ENCODE data around the gene TMEM52. TPM values are rescaled to one million over a fixed set of nuclear protein-coding genes. Genes with fewer than 3 reads are reported as not detected.

Gene TMEM52
- total RNA-seq, 1 experiment from 2014 or later, result 1.2 TPM

DNA sequence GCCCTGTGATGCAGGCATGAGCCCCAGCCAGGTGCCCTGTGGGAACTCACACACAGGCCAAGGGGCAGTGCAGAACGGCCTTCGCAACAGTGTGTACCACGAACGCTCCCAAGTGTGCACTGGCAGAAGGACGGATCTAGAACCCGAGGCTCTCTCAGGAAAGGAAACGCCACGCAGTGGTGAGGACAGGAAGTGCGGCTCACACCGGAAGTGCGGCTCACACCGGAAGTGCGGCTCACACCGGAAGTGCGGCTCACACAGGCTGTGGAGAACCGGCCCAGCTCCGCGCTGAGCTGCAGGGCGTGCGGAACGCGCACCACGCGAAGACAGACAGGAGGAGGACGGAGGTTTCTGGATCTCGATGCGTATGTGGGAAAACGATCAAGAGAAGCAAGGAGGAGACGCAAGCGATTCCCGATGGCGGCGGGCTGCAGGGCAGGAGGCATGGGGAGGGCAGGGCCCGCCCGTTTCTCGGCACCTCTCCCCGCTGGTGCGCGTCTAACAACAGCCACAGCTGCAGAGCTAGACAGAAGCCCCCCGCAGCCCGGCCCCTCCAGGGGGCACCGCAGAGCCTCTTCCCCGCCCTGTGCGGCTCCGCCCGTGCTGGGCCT is 35.9 kb upstream of the TMEM52 start:
- TF ChIP-seq, protein P1, sequence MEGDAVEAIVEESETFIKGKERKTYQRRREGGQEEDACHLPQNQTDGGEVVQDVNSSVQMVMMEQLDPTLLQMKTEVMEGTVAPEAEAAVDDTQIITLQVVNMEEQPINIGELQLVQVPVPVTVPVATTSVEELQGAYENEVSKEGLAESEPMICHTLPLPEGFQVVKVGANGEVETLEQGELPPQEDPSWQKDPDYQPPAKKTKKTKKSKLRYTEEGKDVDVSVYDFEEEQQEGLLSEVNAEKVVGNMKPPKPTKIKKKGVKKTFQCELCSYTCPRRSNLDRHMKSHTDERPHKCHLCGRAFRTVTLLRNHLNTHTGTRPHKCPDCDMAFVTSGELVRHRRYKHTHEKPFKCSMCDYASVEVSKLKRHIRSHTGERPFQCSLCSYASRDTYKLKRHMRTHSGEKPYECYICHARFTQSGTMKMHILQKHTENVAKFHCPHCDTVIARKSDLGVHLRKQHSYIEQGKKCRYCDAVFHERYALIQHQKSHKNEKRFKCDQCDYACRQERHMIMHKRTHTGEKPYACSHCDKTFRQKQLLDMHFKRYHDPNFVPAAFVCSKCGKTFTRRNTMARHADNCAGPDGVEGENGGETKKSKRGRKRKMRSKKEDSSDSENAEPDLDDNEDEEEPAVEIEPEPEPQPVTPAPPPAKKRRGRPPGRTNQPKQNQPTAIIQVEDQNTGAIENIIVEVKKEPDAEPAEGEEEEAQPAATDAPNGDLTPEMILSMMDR (IDR thresholded peaks at IDR 0.05; ENCODE audit: unreplicated experiment), result no peak
- Mint-ChIP-seq H3K27me3 (ENCODE audit: insufficient read depth, unreplicated experiment) (peaks cover 12% of the 10 kb centered on the region), H3K9me3 (ENCODE audit: unreplicated experiment) (no peaks in the 10 kb centered on the region), H3K4me3 (ENCODE audit: unreplicated experiment) (no peak overlapping the region), H3K27ac (ENCODE audit: low read depth, unreplicated experiment) (no peak overlapping the region), H3K36me3 (ENCODE audit: insufficient read depth, unreplicated experiment) (no peaks in the 10 kb centered on the region), H3K4me1 (ENCODE audit: insufficient read depth, unreplicated experiment) (no peaks in the 10 kb centered on the region)
- intact Hi-C loops (cut with micrococcal nuclease), result no loop called here
- no TSS peak for BruUV-seq (replicated peaks)
- ChIA-PET POLR2A (no interaction called here), CTCF (interaction anchor here (0.6 to 9.7 kb wide), 4 partner anchors 8 to 286 kb away, joined by 3 to 129 read pairs (median 4); no protein-coding TSS in a partner anchor)
- DNase-seq (ENCODE audit: unreplicated experiment), result peak; percentile 14

DNA sequence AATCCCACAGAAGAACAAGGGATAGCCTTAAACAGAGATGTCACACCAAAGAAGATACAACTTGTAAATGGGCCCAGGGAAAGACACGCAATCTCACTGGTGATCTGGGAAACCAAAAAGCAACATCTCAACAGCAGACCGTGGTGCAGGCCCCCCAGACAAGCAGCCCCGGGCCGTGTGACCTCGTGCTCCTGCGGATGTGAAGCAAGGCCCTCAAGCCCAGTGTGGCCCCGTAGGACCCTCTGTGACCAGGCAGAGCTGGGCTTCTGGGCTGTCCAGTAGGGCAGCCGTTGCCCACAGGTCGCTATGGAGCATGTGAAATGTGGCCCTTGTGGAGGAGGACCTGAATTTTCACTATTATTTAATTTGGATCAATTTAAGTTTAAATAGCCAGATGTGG is 34.9 kb upstream of the TMEM52 start:
- peaks cover 17% of the 10 kb centered on the region for H3K27me3 Mint-ChIP-seq (ENCODE audit: insufficient read depth, unreplicated experiment)
- ChIA-PET POLR2A (no interaction called here), CTCF (interaction anchor here (0.6 to 1.4 kb wide), 4 partner anchors 10 to 285 kb away, joined by 3 to 7 read pairs (median 4); no protein-coding TSS in a partner anchor)
- no peaks in the 10 kb centered on the region for H3K9me3 Mint-ChIP-seq (ENCODE audit: unreplicated experiment)
- no peak for DNase-seq (ENCODE audit: unreplicated experiment)
- no peaks in the 10 kb centered on the region for H3K36me3 Mint-ChIP-seq (ENCODE audit: insufficient read depth, unreplicated experiment)
- no peak overlapping the region for H3K27ac Mint-ChIP-seq (ENCODE audit: low read depth, unreplicated experiment)
- H3K4me1 Mint-ChIP-seq (ENCODE audit: insufficient read depth, unreplicated experiment), result no peaks in the 10 kb centered on the region
- TF ChIP-seq, protein P1 (IDR thresholded peaks at IDR 0.05; ENCODE audit: unreplicated experiment), result no peak
- no TSS peak for BruUV-seq (replicated peaks)
- no peak overlapping the region for H3K4me3 Mint-ChIP-seq (ENCODE audit: unreplicated experiment)
- intact Hi-C loops (cut with micrococcal nuclease), result no loop called here

DNA sequence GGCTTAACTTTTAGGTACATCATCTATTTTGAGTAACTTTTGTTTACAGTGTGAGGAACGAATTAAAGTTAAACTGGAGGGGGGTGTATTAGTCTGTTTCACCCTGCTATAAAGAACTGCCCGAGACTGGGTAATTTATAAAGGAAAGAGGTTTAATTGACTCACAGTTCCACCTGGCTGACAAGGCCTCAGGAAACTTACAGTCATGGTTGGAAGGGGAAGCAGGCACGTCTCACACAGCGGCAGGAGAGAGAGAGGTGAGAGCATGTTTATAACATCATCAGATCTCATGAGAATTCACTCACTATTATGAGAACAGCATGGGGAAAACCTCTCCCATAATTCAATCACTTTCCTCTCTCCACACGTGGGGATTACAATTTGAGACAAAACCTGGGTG is 31.9 kb upstream of the TMEM52 start:
- ChIA-PET CTCF (no interaction called here), POLR2A (no interaction called here)
- peaks cover 24% of the 10 kb centered on the region for H3K27me3 Mint-ChIP-seq (ENCODE audit: insufficient read depth, unreplicated experiment)
- no peaks in the 10 kb centered on the region for H3K4me1 Mint-ChIP-seq (ENCODE audit: insufficient read depth, unreplicated experiment)
- TF ChIP-seq, protein P1 (IDR thresholded peaks at IDR 0.05; ENCODE audit: unreplicated experiment), result no peak
- no peak for DNase-seq (ENCODE audit: unreplicated experiment)
- no peaks in the 10 kb centered on the region for H3K36me3 Mint-ChIP-seq (ENCODE audit: insufficient read depth, unreplicated experiment)
- H3K4me3 Mint-ChIP-seq (ENCODE audit: unreplicated experiment), result no peak overlapping the region
- no TSS peak for BruUV-seq (replicated peaks)
- no peak overlapping the region for H3K27ac Mint-ChIP-seq (ENCODE audit: low read depth, unreplicated experiment)
- no peaks in the 10 kb centered on the region for H3K9me3 Mint-ChIP-seq (ENCODE audit: unreplicated experiment)
- intact Hi-C loops (cut with micrococcal nuclease), result no loop called here

DNA sequence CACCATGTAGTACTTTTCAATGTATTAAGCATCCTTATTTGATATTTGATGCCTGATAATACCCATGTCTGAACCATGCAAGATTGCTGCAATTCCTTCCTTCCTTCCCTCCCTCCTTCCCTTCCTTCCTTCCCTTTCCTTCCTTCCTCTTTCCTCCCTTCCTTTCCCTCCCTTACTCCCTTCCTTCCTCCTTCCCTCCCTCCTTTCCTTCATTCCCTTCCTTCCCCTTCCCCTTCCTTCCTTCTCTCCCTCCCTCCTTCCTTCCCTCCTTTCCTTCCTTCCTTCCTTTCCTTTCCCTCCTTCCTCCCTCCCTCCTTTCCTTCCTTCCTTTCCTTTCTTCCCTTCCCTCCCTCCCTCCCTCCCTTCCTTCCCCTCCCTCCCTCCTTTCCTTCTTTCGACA is 29.7 kb upstream of the TMEM52 start:
- no peak overlapping the region for H3K27ac Mint-ChIP-seq (ENCODE audit: low read depth, unreplicated experiment)
- H3K27me3 Mint-ChIP-seq (ENCODE audit: insufficient read depth, unreplicated experiment), result peaks cover 24% of the 10 kb centered on the region

More for the DNA sequence above, 29.7 kb upstream of the TMEM52 start:
- intact Hi-C loops (cut with micrococcal nuclease), result no loop called here
- Mint-ChIP-seq H3K4me1 (ENCODE audit: insufficient read depth, unreplicated experiment) (no peaks in the 10 kb centered on the region), H3K36me3 (ENCODE audit: insufficient read depth, unreplicated experiment) (no peaks in the 10 kb centered on the region), H3K4me3 (ENCODE audit: unreplicated experiment) (no peak overlapping the region), H3K9me3 (ENCODE audit: unreplicated experiment) (no peaks in the 10 kb centered on the region)
- no peak for DNase-seq (ENCODE audit: unreplicated experiment)
- ChIA-PET POLR2A (no interaction called here), CTCF (interaction anchor here (8.8 kb wide), 1 partner anchor 96 kb away, joined by 118 read pairs; no protein-coding TSS in a partner anchor)
- TF ChIP-seq, protein P1 (IDR thresholded peaks at IDR 0.05; ENCODE audit: unreplicated experiment), result no peak
- no TSS peak for BruUV-seq (replicated peaks)

All from MCF 10A (cell line).